Endothelial cell of umbilical vein (primary cell): ENCODE data around the gene MPPE1. TPM values are rescaled to one million over a fixed set of nuclear protein-coding genes. Genes with fewer than 3 reads are reported as not detected.

Experiments used
- BruUV-seq: library from RNA; stranded (reverse); fragments of 400-500 nt; replicated peaks from 2 replicates; lab custom pipeline; 2021; lab: Mats Ljungman, UMichigan
- CTCF ChIA-PET: fragments of 300-600, 350-600 bp; sonication (Branson Sonifier 250); formaldehyde crosslinking; loops from one replicate; lab custom pipeline; 2021; ENCODE audit warnings: antibody characterized with exemption, inconsistent platforms; lab: Charles Lee
- POLR2A ChIA-PET: fragments of 300-600, 350-600 bp; sonication (Branson Sonifier 250); formaldehyde crosslinking; loops from one replicate; lab custom pipeline; 2021; ENCODE audit warnings: antibody characterized with exemption, inconsistent platforms; lab: Charles Lee
- DNase-seq: peaks from one replicate; pipeline ENCODE4 v3.0.0-alpha.2; 2011; ENCODE audit warnings: low read depth, low spot score
- FAIRE-seq: peaks from 2 replicates; lab custom pipeline; 2011; peaks lifted over from hg19 to GRCh38; lab: Jason Lieb, UNC
- H2AFZ ChIP-seq: 2 replicates; pipeline ENCODE4 v1.6.0; 2012; ENCODE audit warnings: low read depth, low read length, control low read depth, inconsistent platforms
- H3K27ac ChIP-seq: 2 replicates; pipeline ENCODE4 v1.5.1; 2011; ENCODE audit warnings: low read depth, mild to moderate bottlenecking, control low read depth, low read length, moderate library complexity; ENCODE audit not compliant: insufficient read depth
- H3K27me3 ChIP-seq, 2 experiments: 2 replicates each; pipeline versions ENCODE4 v1.6.0 to v1.6.1; 2011; ENCODE audit warnings: low read length in 2 of 2, mixed read lengths in 1 of 2; ENCODE audit not compliant: control insufficient read depth in 2 of 2, insufficient read depth in 2 of 2
- H3K36me3 ChIP-seq, 2 experiments: 2 replicates in 1 of 2; 3 replicates in 1 of 2; pipeline ENCODE4 v1.5.1; 2011; ENCODE audit warnings: low read length in 2 of 2, mild to moderate bottlenecking in 1 of 2, moderate library complexity in 1 of 2; ENCODE audit not compliant: control insufficient read depth in 2 of 2, insufficient read depth in 2 of 2; ENCODE audit errors: extremely low read depth in 1 of 2
- H3K4me1 ChIP-seq: 3 replicates; pipeline ENCODE4 v1.5.1; 2011; ENCODE audit warnings: mild to moderate bottlenecking, low read length; ENCODE audit not compliant: control insufficient read depth, insufficient read depth; ENCODE audit errors: extremely low read depth
- H3K4me2 ChIP-seq: 2 replicates; pipeline ENCODE4 v1.6.1; 2011; ENCODE audit warnings: low read length, control low read depth, mixed read lengths; ENCODE audit not compliant: insufficient read depth
- H3K4me3 ChIP-seq, 3 experiments: fragments of 200-600 bp in 1 of 3; sonication (generic), shearing (Covaris generic) in 1 of 3; replicated peaks in 1 of 3; 2 replicates each; pipeline ENCODE4 v1.5.1; 2011 to 2016; ENCODE audit warnings: control low read depth in 3 of 3, low read length in 3 of 3, mild to moderate bottlenecking in 2 of 3, inconsistent platforms in 1 of 3, low read depth in 1 of 3, moderate library complexity in 1 of 3; ENCODE audit not compliant: insufficient read depth in 1 of 3
- H3K79me2 ChIP-seq: 2 replicates; pipeline ENCODE4 v1.6.0; 2012; ENCODE audit warnings: low read length, inconsistent platforms; ENCODE audit not compliant: control insufficient read depth, insufficient read depth
- H3K9ac ChIP-seq: replicated peaks from 2 replicates; pipeline ENCODE3; 2011; ENCODE audit warnings: low read length, control low read depth; ENCODE audit not compliant: insufficient read depth; ENCODE audit errors: extremely low read depth
- H3K9me1 ChIP-seq: replicated peaks from 3 replicates; pipeline ENCODE4 v1.6.0; 2011; ENCODE audit warnings: mild to moderate bottlenecking, low read length; ENCODE audit not compliant: control insufficient read depth, insufficient read depth; ENCODE audit errors: extremely low read depth
- H3K9me3 ChIP-seq: replicated peaks from 2 replicates; pipeline ENCODE4 v1.5.1; 2012; ENCODE audit warnings: low read length, inconsistent platforms; ENCODE audit not compliant: control insufficient read depth, insufficient read depth
- H4K20me1 ChIP-seq: replicated peaks from 2 replicates; pipeline ENCODE3; 2011; ENCODE audit warnings: mild to moderate bottlenecking, low read length; ENCODE audit not compliant: control insufficient read depth, insufficient read depth; ENCODE audit errors: extremely low read depth
- CTCF ChIP-seq, 2 donors: IDR thresholded peaks; 1 replicate in 1 of 2; 2 replicates in 1 of 2; pipeline ENCODE4 v1.5.1; 2011; ENCODE audit warnings: low read length in 2 of 2, mild to moderate bottlenecking in 2 of 2, moderate library complexity in 2 of 2, control low read depth in 1 of 2, inconsistent platforms in 1 of 2, low read depth in 1 of 2; ENCODE audit not compliant: insufficient read depth in 1 of 2; ENCODE audit errors: extremely low read depth in 1 of 2
- EZH2 ChIP-seq: IDR thresholded peaks from 2 replicates; pipeline ENCODE4 v1.6.1; 2012; ENCODE audit warnings: borderline replicate concordance, low read depth, mild to moderate bottlenecking, moderate library complexity, low read length, inconsistent platforms; ENCODE audit not compliant: severe bottlenecking
- FOS ChIP-seq: IDR thresholded peaks from 2 replicates; pipeline ENCODE4 v1.6.1; 2011; ENCODE audit warnings: mild to moderate bottlenecking, low read length, moderate library complexity, borderline replicate concordance; ENCODE audit not compliant: insufficient read depth
- GATA2 ChIP-seq: IDR thresholded peaks from 2 replicates; pipeline ENCODE4 v1.7.0; 2011; ENCODE audit warnings: low read depth, mild to moderate bottlenecking, moderate library complexity, mixed read lengths, low read length; ENCODE audit not compliant: insufficient read length, insufficient read depth
- JUN ChIP-seq: IDR thresholded peaks from 2 replicates; pipeline ENCODE4 v1.6.1; 2011; ENCODE audit warnings: borderline replicate concordance, low read depth; ENCODE audit not compliant: insufficient read length, insufficient read depth
- MAX ChIP-seq: IDR thresholded peaks from 2 replicates; pipeline ENCODE4 v1.6.1; 2011; ENCODE audit not compliant: insufficient read depth, insufficient read length
- MYC ChIP-seq: IDR thresholded peaks from one replicate; pipeline ENCODE4 v1.6.1; 2011; ENCODE audit warnings: mild to moderate bottlenecking, low read depth, low read length
- POLR2A ChIP-seq: IDR thresholded peaks from 2 replicates; pipeline ENCODE4 v1.6.1; 2012; ENCODE audit warnings: low read depth, mild to moderate bottlenecking, control low read depth, low read length
- POLR2AphosphoS5 ChIP-seq: IDR thresholded peaks from 2 replicates; pipeline ENCODE4 v1.6.1; 2012; ENCODE audit warnings: low read depth, mild to moderate bottlenecking, control low read depth, low read length, moderate library complexity; ENCODE audit not compliant: insufficient read depth
- dilution Hi-C: fragments of 300-500 bp; cut with MboI; formaldehyde crosslinking; loops from one replicate; pipeline ENCODE4 v1.15.0; 2019; ENCODE audit warnings: low sequenced_read_pairs; ENCODE audit not compliant: extremely low pct_ligation_motif_present
- intact Hi-C: fragments of 100-400 bp; cut with micrococcal nuclease; formaldehyde crosslinking; loops from one replicate; pipeline ENCODE4 v1.10.0; 2022
- polyA plus RNA-seq, 4 experiments: library from polyadenylated mRNA; depleted of rRNA in 3 of 4; stranded (reverse) in 3 of 4; unstranded in 1 of 4; fragments of >200 nt; gene quantifications; 2 replicates each; pipeline versions ENCODE4 v1.2.1 to v1.2.3, GENCODE V29; 2011 to 2012; ENCODE audit warnings: missing spikeins in 1 of 4
- total RNA-seq: library from RNA; stranded (reverse); gene quantifications from 2 replicates; pipeline ENCODE4 v1.2.3, GENCODE V29; 2021

MPPE1 gene
- total and polyA plus RNA-seq, 2 donors (not counting 3 experiments of a cell fraction or from before 2014, with no cell fraction given), result 13.4 to 30.6 TPM

GRCh38 chr18:11844436-11844835 is 63.7 kb downstream of the MPPE1 start:
- H3K36me3 ChIP-seq, result no peaks in the 10 kb centered on the region
- no peak overlapping the region for H3K27ac ChIP-seq
- H4K20me1 ChIP-seq, result no peaks in the 10 kb centered on the region
- no peaks in the 10 kb centered on the region for H3K4me1 ChIP-seq
- CTCF ChIA-PET, result interaction anchor here (1.4 kb wide), 1 partner anchor 9 kb away, joined by 6 read pairs; no protein-coding TSS in a partner anchor
- no peak overlapping the region for H2AFZ ChIP-seq
- H3K9ac ChIP-seq, result no peak overlapping the region
- H3K4me3 ChIP-seq, result no peak overlapping the region
- peaks cover 0 to 5% of the 10 kb centered on the region in 2 experiments for H3K27me3 ChIP-seq
- no peaks in the 10 kb centered on the region for H3K9me1 ChIP-seq
- intact Hi-C loops (no loop called here), dilution Hi-C loops (no loop called here)
- H3K79me2 ChIP-seq, result no peaks in the 10 kb centered on the region
- FAIRE-seq, result no peak
- H3K9me3 ChIP-seq, result no peaks in the 10 kb centered on the region
- no peak overlapping the region for H3K4me2 ChIP-seq
- no peak for TF ChIP-seq EZH2
- BruUV-seq, result no TSS peak
- DNase-seq, result no peak
- POLR2A ChIA-PET, result no interaction called here

- no peak for FAIRE-seq
- Histone ChIP-seq H3K4me1 (no peaks in the 10 kb centered on the region), H3K27ac (no peak overlapping the region), H3K9me1 (no peaks in the 10 kb centered on the region), H3K4me3 (no peak overlapping the region), H3K36me3 (no peaks in the 10 kb centered on the region), H3K4me2 (no peak overlapping the region), H3K27me3 (no peaks in the 10 kb centered on the region), H3K9ac (no peak overlapping the region), H3K79me2 (no peaks in the 10 kb centered on the region), H3K9me3 (no peaks in the 10 kb centered on the region), H2AFZ (no peak overlapping the region), H4K20me1 (no peaks in the 10 kb centered on the region)
- no peak for TF ChIP-seq GATA2
- no peak for TF ChIP-seq CTCF (IDR thresholded peaks at IDR 0.05; ENCODE audit: extremely low read depth in 1 of 2, insufficient read depth in 1 of 2, low read depth in 1 of 2, low read length in 2 of 2)
- TF ChIP-seq FOS, result no peak
- TF ChIP-seq EZH2, result no peak
- TF ChIP-seq POLR2AphosphoS5, result no peak
- TF ChIP-seq POLR2A, result no peak
- no peak for TF ChIP-seq MAX
- TF ChIP-seq JUN, result no peak
- TF ChIP-seq MYC, result no peak
- ChIA-PET POLR2A (no interaction called here), CTCF (no interaction called here)
- BruUV-seq, result no TSS peak
- DNase-seq, result no peak
- intact Hi-C loops, result no loop called here
- dilution Hi-C loops, result no loop called here
These were observed 65.6 kb downstream of the MPPE1 start for GRCh38 chr18:11842562-11842961.
